ENCODE results near the gene PI4KB. TPM values are rescaled to one million over a fixed set of nuclear protein-coding genes. Genes with fewer than 3 reads are reported as not detected.

The PI4KB gene
- total and polyA plus RNA-seq, 2 of the 4 experiments (the other 2 are of a cell fraction), result 82.4 to 94.5 TPM

DNA sequence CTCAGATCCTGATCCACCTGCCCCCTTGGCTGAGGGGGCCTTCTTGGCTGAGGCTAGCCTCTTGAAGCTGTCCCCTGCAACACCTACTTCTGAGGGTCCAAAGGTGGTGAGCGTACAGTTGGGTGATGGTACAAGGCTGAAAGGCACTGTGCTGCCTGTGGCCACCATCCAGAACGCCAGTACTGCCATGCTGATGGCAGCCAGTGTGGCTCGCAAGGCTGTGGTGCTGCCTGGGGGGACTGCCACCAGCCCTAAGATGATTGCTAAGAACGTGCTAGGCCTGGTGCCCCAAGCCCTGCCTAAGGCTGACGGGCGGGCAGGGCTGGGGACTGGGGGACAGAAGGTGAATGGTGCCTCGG, 39.9 kb downstream of the PI4KB start:
- BruUV-seq (replicated peaks), result no TSS peak
- Histone ChIP-seq H3K9me1 (ENCODE audit: insufficient read depth, low read length) (no peaks in the 10 kb centered on the region), H3K4me1 (ENCODE audit: control insufficient read depth, insufficient read depth, low read length) (peaks cover 5% of the 10 kb centered on the region; the same call in 1 of the 2 replicates), H4K91ac (ENCODE audit: insufficient read depth, low read depth, low read length) (no peak overlapping the region), H2BK5ac (ENCODE audit: low read depth, low read length, poor library complexity, severe bottlenecking) (no peak overlapping the region), H3K56ac (ENCODE audit: extremely low read depth, insufficient read depth, low read length) (no peak overlapping the region), H3K36me3 (ENCODE audit: control insufficient read depth, insufficient read depth, low read length) (peaks cover 62% of the 10 kb centered on the region), H2AK9ac (replicated peaks; ENCODE audit: low read depth, low read length, poor library complexity) (no peak overlapping the region), H2BK120ac (ENCODE audit: low read depth, low read length) (no peak overlapping the region), H4K8ac (ENCODE audit: low read depth in 2 of 2, low read length in 2 of 2) (no peak overlapping the region), H4K5ac (ENCODE audit: low read depth, low read length) (no peak overlapping the region), H3K9me3 (ENCODE audit: control insufficient read depth, insufficient read depth, low read length) (no peaks in the 10 kb centered on the region), H3K4me3 (ENCODE audit: insufficient read depth, low read depth, low read length) (no peak overlapping the region), H3K79me1 (ENCODE audit: low read depth in 1 of 2, low read length in 2 of 2) (peaks cover 16 to 77% of the 10 kb centered on the region in 2 experiments), H3K4me2 (ENCODE audit: low read depth, low read length) (no peak overlapping the region), H3K18ac (ENCODE audit: low read depth, low read length) (no peak overlapping the region), H3K23ac (ENCODE audit: low read depth, low read length) (no peak overlapping the region), H2AK5ac (ENCODE audit: low read depth, low read length) (no peak overlapping the region), H2BK15ac (ENCODE audit: low read depth, low read length) (no peak overlapping the region), H3K14ac (replicated peaks; ENCODE audit: low read depth, low read length) (no peak overlapping the region), H3K27me3 (ENCODE audit: control insufficient read depth, insufficient read depth, low read length) (no peaks in the 10 kb centered on the region), H3K9ac (ENCODE audit: low read depth, low read length) (no peak overlapping the region), H2BK20ac (ENCODE audit: low read depth, low read length) (no peak overlapping the region), H2AFZ (replicated peaks; ENCODE audit: low read length, poor library complexity) (no peak overlapping the region), H3K27ac (ENCODE audit: insufficient read depth, low read length) (no peak overlapping the region), H4K20me1 (ENCODE audit: insufficient read depth, low read length) (peaks cover 39% of the 10 kb centered on the region), H3K4ac (ENCODE audit: low read depth, low read length) (no peak overlapping the region)
- ATAC-seq (ENCODE audit: low read depth) (no peak), DNase-seq (no peak)
- ChIA-PET CTCF (no interaction called here), POLR2A (ENCODE audit: unreplicated experiment) (no interaction called here)
- in situ Hi-C loops (cut with MboI; ENCODE audit: low sequenced_read_pairs), result no loop called here
- intact Hi-C loops (cut with micrococcal nuclease), result no loop called here
- TF ChIP-seq MAFK (IDR thresholded peaks at IDR 0.05; ENCODE audit: low read depth, low read length), result no peak
- TF ChIP-seq, protein P1, sequence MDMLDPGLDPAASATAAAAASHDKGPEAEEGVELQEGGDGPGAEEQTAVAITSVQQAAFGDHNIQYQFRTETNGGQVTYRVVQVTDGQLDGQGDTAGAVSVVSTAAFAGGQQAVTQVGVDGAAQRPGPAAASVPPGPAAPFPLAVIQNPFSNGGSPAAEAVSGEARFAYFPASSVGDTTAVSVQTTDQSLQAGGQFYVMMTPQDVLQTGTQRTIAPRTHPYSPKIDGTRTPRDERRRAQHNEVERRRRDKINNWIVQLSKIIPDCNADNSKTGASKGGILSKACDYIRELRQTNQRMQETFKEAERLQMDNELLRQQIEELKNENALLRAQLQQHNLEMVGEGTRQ (IDR thresholded peaks at IDR 0.05; ENCODE audit: low read depth, low read length), result no peak
- TF ChIP-seq MAZ (IDR thresholded peaks at IDR 0.05; ENCODE audit: borderline replicate concordance, low read depth, low read length), result no peak
- no peak for TF ChIP-seq BHLHE40 (IDR thresholded peaks at IDR 0.05; ENCODE audit: low read depth, low read length)
- TF ChIP-seq, protein P2, sequence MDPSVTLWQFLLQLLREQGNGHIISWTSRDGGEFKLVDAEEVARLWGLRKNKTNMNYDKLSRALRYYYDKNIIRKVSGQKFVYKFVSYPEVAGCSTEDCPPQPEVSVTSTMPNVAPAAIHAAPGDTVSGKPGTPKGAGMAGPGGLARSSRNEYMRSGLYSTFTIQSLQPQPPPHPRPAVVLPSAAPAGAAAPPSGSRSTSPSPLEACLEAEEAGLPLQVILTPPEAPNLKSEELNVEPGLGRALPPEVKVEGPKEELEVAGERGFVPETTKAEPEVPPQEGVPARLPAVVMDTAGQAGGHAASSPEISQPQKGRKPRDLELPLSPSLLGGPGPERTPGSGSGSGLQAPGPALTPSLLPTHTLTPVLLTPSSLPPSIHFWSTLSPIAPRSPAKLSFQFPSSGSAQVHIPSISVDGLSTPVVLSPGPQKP (IDR thresholded peaks at IDR 0.05; ENCODE audit: borderline replicate concordance, low read depth, low read length), result no peak
- TF ChIP-seq POLR2A (IDR thresholded peaks at IDR 0.05; ENCODE audit: low read depth, low read length), result no peak
- TF ChIP-seq CEBPB (IDR thresholded peaks at IDR 0.05; ENCODE audit: low read depth, low read length), result no peak
- TF ChIP-seq, protein P3, sequence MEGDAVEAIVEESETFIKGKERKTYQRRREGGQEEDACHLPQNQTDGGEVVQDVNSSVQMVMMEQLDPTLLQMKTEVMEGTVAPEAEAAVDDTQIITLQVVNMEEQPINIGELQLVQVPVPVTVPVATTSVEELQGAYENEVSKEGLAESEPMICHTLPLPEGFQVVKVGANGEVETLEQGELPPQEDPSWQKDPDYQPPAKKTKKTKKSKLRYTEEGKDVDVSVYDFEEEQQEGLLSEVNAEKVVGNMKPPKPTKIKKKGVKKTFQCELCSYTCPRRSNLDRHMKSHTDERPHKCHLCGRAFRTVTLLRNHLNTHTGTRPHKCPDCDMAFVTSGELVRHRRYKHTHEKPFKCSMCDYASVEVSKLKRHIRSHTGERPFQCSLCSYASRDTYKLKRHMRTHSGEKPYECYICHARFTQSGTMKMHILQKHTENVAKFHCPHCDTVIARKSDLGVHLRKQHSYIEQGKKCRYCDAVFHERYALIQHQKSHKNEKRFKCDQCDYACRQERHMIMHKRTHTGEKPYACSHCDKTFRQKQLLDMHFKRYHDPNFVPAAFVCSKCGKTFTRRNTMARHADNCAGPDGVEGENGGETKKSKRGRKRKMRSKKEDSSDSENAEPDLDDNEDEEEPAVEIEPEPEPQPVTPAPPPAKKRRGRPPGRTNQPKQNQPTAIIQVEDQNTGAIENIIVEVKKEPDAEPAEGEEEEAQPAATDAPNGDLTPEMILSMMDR (conservative IDR thresholded peaks at IDR 0.05; ENCODE audit: low read depth, low read length), result no peak
- no peak for TF ChIP-seq RCOR1 (IDR thresholded peaks at IDR 0.05; ENCODE audit: insufficient replicate concordance, low read length)
- TF ChIP-seq RFX5 (IDR thresholded peaks at IDR 0.05; ENCODE audit: low read depth, low read length), result no peak
- TF ChIP-seq FOS (IDR thresholded peaks at IDR 0.05; ENCODE audit: low read depth, low read length), result no peak
- TF ChIP-seq NFE2L2 (IDR thresholded peaks at IDR 0.05; ENCODE audit: low read depth, low read length), result no peak
- TF ChIP-seq SMC3 (IDR thresholded peaks at IDR 0.05; ENCODE audit: low read depth, low read length), result no peak
- no peak for TF ChIP-seq CHD1 (IDR thresholded peaks at IDR 0.05; ENCODE audit: low read depth, low read length)
- no peak for TF ChIP-seq RAD21 (IDR thresholded peaks at IDR 0.05; ENCODE audit: low read length)
- dilution Hi-C loops (cut with HindIII; ENCODE audit: low sequenced_read_pairs, unreplicated experiment), result no loop called here
- 80% methylated on average over 1 of the region's 7 CpGs; no CpG with 5 or more reads in 1 of the 2 experiments for WGBS, 2 experiments (ENCODE audit: extremely low coverage in 2 of 2, insufficient read length in 1 of 2)

Measured in IMR-90 (cell line).